ENCODE measurements around the gene TBC1D4.

TBC1D4 gene

DNA sequence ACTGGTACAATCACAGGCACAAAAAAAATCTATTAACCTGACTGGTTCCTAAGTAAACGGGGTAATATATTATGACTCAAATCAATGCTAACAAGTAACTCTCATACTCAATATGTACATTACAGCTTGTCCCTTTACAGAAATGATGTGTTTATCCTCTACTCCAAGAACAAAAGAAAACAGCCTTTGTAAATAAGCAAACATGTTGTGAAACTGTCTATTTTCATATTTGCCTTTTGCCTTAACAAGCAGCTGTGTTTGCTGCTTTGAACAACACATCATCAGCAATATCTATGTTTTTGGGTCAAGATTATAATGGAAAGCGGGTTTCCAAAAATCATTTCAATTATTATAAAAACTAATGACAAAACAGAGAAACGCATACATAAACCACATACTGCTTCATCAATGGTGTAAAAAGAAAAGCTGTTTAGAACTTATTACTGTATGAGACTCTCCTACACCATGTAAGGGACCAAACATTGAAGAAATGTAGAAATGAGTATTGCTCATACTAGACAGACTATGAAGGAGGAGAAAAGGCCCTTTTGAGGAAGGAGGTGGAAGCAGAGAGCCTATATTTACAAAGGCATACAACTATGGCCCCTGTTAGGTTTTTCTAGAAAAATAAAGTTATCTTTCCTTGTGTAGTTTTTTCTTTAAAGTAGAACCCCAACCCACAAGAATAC is 14.8 kb downstream of the TBC1D4 start:
- no peak for DNase-seq (ENCODE audit: extremely low read depth, low read depth)
- H3K4me3 ChIP-seq (replicated peaks; ENCODE audit: low read depth, low read length): no peak overlapping the region
- TF ChIP-seq, protein P1, sequence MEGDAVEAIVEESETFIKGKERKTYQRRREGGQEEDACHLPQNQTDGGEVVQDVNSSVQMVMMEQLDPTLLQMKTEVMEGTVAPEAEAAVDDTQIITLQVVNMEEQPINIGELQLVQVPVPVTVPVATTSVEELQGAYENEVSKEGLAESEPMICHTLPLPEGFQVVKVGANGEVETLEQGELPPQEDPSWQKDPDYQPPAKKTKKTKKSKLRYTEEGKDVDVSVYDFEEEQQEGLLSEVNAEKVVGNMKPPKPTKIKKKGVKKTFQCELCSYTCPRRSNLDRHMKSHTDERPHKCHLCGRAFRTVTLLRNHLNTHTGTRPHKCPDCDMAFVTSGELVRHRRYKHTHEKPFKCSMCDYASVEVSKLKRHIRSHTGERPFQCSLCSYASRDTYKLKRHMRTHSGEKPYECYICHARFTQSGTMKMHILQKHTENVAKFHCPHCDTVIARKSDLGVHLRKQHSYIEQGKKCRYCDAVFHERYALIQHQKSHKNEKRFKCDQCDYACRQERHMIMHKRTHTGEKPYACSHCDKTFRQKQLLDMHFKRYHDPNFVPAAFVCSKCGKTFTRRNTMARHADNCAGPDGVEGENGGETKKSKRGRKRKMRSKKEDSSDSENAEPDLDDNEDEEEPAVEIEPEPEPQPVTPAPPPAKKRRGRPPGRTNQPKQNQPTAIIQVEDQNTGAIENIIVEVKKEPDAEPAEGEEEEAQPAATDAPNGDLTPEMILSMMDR (IDR thresholded peaks at IDR 0.05; ENCODE audit: low read depth, low read length, missing control alignments): no peak

DNA sequence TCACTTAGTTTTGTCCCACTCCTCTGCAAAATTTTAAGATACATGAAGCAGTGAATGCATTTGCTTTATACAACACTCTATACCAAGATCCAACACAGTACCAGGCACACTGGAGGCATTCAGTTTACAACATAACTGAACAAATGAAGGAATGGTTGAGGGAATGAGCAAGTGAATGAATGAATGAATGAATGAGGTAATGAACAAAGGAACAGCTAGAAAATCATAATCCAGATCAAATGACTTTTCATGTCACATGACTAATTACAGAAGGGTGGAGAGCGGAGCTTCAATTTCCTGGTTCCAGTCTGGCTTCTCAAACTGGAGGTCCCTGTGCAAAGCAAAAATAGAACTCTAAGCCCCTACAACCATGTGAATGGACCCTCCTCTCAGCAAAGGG is 16.7 kb downstream of the TBC1D4 start:
- no peak overlapping the region for H3K4me3 ChIP-seq (replicated peaks; ENCODE audit: low read depth, low read length)
- TF ChIP-seq, protein P1 (IDR thresholded peaks at IDR 0.05; ENCODE audit: low read depth, low read length, missing control alignments): no peak
- no peak for DNase-seq (ENCODE audit: extremely low read depth, low read depth)

GRCh38 chr13:75461314-75461713 is 20.7 kb downstream of the TBC1D4 start:
- H3K4me3 ChIP-seq (replicated peaks; ENCODE audit: low read depth, low read length): no peak overlapping the region
- DNase-seq (ENCODE audit: extremely low read depth, low read depth): no peak
- TF ChIP-seq, protein P1 (IDR thresholded peaks at IDR 0.05; ENCODE audit: low read depth, low read length, missing control alignments): no peak

DNA sequence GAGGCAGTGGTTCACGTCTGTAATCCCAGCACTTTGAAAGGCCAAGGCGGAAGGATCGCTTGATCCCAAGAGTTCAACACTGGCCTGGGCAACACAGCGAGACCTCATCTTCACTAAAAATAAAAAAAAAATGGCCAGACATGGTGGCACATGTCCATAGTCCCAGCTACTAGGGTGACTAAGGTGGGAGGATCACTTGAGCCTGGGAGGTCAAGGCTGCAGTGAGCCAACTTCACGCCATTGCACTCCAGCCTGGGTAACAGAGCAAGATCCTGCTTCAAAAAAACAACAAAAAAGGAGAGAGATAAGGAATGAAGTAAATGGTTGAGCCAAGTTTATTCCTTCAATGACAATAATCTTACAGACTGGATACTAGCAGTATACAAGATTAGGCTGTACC is 21.3 kb downstream of the TBC1D4 start:
- TF ChIP-seq, protein P1 (IDR thresholded peaks at IDR 0.05; ENCODE audit: low read depth, low read length, missing control alignments): no peak
- H3K4me3 ChIP-seq (replicated peaks; ENCODE audit: low read depth, low read length): no peak overlapping the region

GRCh38 chr13:75458696-75459422 is 23.1 kb downstream of the TBC1D4 start:
- H3K4me3 ChIP-seq (replicated peaks; ENCODE audit: low read depth, low read length): no peak overlapping the region
- TF ChIP-seq, protein P1 (IDR thresholded peaks at IDR 0.05; ENCODE audit: low read depth, low read length, missing control alignments): no peak
- DNase-seq (ENCODE audit: extremely low read depth, low read depth): no peak

More for the DNA sequence above, 21.3 kb downstream of the TBC1D4 start:
- no peak for DNase-seq (ENCODE audit: extremely low read depth, low read depth)

- DNase-seq (ENCODE audit: extremely low read depth, low read depth): no peak
- TF ChIP-seq, protein P1 (IDR thresholded peaks at IDR 0.05; ENCODE audit: low read depth, low read length, missing control alignments): no peak
- H3K4me3 ChIP-seq (replicated peaks; ENCODE audit: low read depth, low read length): no peak overlapping the region
These were observed 26.0 kb downstream of the TBC1D4 start for GRCh38 chr13:75455962-75456361.
